Astrocyte of the spinal cord (primary cell): Measurements from ENCODE around the gene KLF7.

Source experiments
- DNase-seq: peaks from one replicate; pipeline ENCODE4 v3.0.0; 2011; ENCODE audit warnings: low read depth, low spot score
- H3K4me3 ChIP-seq: 2 replicates; pipeline ENCODE4 v1.5.1; 2011; ENCODE audit warnings: low read depth, mild to moderate bottlenecking, low read length, moderate library complexity
- CTCF ChIP-seq: IDR thresholded peaks from 2 replicates; pipeline ENCODE4 v1.5.1; 2012; ENCODE audit warnings: low read depth, mild to moderate bottlenecking, low read length, inconsistent platforms
- in situ Hi-C: cut with HindIII; loops from 2 replicates; pipeline ENCODE4 v1.10.0; 2017; ENCODE audit warnings: low sequenced_read_pairs

Gene KLF7

GRCh38 chr2:207151048-207151447 is 14.7 kb downstream of the KLF7 start:
- TF ChIP-seq CTCF: no peak
- H3K4me3 ChIP-seq: no peak overlapping the region
- no peak for DNase-seq
- in situ Hi-C loops: no loop called here

DNA sequence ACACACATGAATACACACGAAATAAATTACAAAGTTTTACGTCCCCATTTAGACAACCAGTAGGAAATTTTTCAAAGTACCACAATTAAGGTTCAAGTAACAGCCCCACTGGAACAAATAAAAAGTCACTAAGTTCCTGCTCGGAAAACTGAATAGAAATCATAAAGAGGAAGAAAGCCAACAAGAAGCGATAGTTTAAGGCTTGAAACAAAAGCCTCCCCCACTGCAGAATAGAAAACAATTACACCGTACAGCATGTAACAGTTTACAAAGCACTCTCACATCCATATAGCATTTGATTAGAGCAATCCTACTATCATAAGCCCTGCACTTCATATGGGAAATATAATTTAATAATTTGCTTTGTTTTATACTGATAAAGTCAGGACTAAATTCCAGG is 15.5 kb downstream of the KLF7 start:
- in situ Hi-C loops: no loop called here
- no peak overlapping the region for H3K4me3 ChIP-seq
- DNase-seq: no peak

DNA sequence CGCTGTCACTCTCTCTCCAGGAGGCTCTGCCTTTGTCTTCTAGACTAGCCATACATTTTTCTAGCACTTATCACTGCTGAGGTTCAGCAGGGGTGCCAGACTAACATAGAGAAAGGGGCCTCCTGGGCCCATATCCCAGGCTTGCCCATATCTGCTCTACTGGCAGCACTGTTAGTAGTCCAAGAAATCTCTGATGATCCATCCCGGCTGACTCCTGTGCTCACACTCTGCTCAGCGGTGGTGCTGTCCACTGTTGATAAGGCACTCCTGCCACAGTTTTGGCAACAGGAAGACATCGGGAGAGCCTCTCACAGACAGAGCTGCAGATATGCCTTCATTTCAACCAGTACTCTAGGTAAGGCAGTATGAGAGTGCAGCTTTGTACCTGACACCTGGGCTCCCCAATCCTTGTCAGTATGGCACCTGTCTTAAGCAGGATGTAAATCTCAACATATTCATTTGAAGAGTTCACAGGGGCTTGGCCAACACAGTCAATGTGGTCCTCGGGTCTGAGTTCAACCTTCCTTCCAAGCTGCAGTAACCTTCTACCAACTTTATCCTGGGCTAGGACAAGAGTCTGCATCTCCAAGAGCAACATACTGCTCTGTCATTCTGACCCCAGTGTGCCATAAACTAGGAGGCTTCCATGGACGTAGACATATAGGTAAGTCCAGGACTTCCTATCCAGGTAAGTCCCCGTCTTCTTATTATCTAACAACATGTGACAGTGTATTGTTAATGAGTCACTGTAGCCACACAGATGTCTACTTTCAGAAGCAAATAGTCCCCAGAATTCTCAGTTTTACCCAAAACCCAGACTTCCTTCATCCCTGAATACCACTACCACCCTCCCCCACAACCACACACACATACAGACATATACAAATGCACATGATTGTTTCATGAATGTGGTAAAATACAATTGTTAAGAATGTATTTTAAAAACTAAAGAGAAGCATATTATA is 16.2 kb downstream of the KLF7 start:
- no peak for TF ChIP-seq CTCF
- in situ Hi-C loops: no loop called here
- no peak overlapping the region for H3K4me3 ChIP-seq
- DNase-seq: peak; percentile 14

More for the DNA sequence above, 15.5 kb downstream of the KLF7 start:
- TF ChIP-seq CTCF: no peak

DNA sequence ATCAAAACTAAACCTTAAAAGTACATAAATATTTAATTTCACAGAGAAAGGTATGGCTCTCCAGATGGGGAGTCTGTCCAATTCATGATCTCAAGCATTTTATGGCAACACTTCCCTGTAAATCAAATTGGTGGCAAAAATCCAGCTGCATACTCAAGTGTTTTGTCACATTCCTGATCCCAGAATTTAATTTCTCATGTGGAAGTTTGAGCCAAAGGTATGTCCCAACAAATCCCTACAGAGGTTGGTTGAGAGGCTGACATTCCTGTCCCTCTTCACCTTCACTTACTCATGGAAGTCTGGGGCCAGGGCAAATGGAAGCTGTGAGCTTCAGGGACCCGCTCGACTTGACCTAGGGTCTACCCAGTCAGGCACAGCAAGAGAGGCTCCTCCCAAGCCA is 17.7 kb downstream of the KLF7 start:
- in situ Hi-C loops: no loop called here
- no peak overlapping the region for H3K4me3 ChIP-seq
- no peak for TF ChIP-seq CTCF
- DNase-seq: peak; percentile 23

- in situ Hi-C loops: no loop called here
- no peak for DNase-seq
- no peak for TF ChIP-seq CTCF
- H3K4me3 ChIP-seq: no peak overlapping the region
These were observed 21.5 kb downstream of the KLF7 start for GRCh38 chr2:207144173-207144785.

DNA sequence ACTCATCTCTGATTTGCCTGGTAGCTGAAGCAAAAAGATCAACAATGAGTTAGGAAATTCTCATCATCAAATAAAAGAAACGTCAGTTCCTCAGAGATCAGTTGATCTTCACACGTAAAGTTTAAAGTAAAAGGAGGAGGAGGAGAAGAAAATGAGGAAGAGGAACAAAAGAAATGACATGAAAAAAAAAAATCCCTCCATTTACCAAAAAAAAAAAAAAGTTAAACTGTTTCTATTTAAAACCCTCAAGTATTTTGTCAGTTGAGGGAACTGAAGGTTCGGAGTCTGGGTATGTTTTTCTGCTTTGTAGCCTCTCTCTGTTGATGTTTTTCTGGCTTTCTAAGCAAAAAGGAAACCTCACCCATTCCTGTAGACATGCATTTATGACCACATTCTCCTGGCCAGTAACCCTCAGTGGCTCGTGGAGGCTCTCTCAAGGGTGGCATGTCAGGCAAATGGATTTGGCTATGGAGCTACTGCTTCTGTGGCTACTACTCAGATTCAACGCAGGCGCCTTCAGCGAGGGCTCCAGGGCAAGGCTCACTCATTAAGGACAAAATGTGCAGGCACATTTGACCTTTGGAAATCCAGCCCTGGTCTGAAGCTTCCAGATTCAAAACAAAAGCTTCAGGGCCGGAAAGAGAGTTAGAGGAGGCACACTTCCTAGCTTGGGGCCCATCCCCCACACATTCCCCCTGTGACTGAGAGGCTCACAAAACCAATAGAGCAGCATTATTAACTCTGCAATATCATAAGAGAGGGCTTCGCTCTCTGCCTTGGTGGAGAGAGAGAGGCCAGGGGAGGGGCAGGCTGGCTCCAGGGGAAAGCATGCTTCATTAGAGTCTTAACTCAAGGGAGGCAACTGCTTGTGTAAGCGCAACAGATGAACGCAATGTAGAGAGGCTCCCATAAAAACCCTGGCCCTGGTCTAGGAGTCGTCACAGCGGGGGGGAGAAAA is 22.3 kb downstream of the KLF7 start:
- TF ChIP-seq CTCF: no peak
- in situ Hi-C loops: no loop called here
- DNase-seq: peak; percentile 80

More for the DNA sequence above, 22.3 kb downstream of the KLF7 start:
- H3K4me3 ChIP-seq: peak overlapping the region; percentile 0
